ENCODE results near the gene CAMK2B.

DNA sequence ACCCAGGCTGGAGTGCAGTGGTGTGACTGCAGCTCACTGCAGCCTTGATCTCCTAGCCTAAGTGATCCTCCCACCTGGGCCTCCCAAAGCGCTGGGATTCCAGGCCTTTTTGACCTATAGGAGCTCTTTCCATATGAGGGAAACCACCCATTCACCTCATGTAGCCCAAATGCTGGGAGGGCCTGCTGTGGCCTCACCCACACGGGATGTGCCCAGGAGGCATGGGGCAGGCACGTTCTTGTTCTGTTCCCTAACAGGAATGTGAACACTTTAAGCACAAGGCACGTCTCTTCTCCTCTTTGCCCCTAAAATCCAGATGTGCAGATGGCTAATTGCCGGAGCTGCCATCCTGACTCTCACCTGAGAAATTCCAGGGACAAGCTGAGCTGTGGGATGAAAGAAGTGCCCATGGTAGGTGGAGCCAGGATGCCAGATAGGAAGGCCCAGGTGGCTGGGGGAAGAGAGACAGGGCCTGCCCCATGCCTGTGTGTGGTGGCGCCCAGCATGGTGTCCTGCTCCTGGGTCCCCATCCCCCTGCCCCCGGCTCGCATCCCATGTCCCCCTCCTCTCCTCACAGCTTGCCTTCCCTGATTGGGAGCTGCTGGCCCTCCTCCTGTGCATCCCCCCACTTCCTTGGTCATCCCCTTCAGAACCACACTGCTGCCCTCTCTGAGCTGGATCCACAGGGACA lies 17.3 kb downstream of the CAMK2B start:
- no peak for TF ChIP-seq CTCF (conservative IDR thresholded peaks at IDR 0.05; ENCODE audit: low read depth in 2 of 2)
- TF ChIP-seq POLR2AphosphoS5 (IDR thresholded peaks at IDR 0.05; ENCODE audit: low read depth), result no peak
- TF ChIP-seq EZH2phosphoT487 (IDR thresholded peaks at IDR 0.05; ENCODE audit: unreplicated experiment), result no peak
- TF ChIP-seq REST (IDR thresholded peaks at IDR 0.05; ENCODE audit: unreplicated experiment), result no peak
- TF ChIP-seq JUNB (IDR thresholded peaks at IDR 0.05; ENCODE audit: unreplicated experiment), result no peak
- TF ChIP-seq CREB1 (CRISPR knock-in tag; IDR thresholded peaks at IDR 0.05; ENCODE audit: low read depth), result no peak
- TF ChIP-seq, protein P1, sequence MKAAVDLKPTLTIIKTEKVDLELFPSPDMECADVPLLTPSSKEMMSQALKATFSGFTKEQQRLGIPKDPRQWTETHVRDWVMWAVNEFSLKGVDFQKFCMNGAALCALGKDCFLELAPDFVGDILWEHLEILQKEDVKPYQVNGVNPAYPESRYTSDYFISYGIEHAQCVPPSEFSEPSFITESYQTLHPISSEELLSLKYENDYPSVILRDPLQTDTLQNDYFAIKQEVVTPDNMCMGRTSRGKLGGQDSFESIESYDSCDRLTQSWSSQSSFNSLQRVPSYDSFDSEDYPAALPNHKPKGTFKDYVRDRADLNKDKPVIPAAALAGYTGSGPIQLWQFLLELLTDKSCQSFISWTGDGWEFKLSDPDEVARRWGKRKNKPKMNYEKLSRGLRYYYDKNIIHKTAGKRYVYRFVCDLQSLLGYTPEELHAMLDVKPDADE (IDR thresholded peaks at IDR 0.05), result no peak
- no peak for TF ChIP-seq EZH2 (IDR thresholded peaks at IDR 0.05; ENCODE audit: low read depth, unreplicated experiment)
- TF ChIP-seq STAT1 (IDR thresholded peaks at IDR 0.05; ENCODE audit: unreplicated experiment), result no peak
- TF ChIP-seq NANOG (IDR thresholded peaks at IDR 0.05; ENCODE audit: borderline replicate concordance), result no peak
- TF ChIP-seq ZNF331 (CRISPR knock-in tag; IDR thresholded peaks at IDR 0.05; ENCODE audit: low read depth), result no peak
- TF ChIP-seq ZNF114 (CRISPR knock-in tag; IDR thresholded peaks at IDR 0.05), result no peak
- TF ChIP-seq, protein P2, sequence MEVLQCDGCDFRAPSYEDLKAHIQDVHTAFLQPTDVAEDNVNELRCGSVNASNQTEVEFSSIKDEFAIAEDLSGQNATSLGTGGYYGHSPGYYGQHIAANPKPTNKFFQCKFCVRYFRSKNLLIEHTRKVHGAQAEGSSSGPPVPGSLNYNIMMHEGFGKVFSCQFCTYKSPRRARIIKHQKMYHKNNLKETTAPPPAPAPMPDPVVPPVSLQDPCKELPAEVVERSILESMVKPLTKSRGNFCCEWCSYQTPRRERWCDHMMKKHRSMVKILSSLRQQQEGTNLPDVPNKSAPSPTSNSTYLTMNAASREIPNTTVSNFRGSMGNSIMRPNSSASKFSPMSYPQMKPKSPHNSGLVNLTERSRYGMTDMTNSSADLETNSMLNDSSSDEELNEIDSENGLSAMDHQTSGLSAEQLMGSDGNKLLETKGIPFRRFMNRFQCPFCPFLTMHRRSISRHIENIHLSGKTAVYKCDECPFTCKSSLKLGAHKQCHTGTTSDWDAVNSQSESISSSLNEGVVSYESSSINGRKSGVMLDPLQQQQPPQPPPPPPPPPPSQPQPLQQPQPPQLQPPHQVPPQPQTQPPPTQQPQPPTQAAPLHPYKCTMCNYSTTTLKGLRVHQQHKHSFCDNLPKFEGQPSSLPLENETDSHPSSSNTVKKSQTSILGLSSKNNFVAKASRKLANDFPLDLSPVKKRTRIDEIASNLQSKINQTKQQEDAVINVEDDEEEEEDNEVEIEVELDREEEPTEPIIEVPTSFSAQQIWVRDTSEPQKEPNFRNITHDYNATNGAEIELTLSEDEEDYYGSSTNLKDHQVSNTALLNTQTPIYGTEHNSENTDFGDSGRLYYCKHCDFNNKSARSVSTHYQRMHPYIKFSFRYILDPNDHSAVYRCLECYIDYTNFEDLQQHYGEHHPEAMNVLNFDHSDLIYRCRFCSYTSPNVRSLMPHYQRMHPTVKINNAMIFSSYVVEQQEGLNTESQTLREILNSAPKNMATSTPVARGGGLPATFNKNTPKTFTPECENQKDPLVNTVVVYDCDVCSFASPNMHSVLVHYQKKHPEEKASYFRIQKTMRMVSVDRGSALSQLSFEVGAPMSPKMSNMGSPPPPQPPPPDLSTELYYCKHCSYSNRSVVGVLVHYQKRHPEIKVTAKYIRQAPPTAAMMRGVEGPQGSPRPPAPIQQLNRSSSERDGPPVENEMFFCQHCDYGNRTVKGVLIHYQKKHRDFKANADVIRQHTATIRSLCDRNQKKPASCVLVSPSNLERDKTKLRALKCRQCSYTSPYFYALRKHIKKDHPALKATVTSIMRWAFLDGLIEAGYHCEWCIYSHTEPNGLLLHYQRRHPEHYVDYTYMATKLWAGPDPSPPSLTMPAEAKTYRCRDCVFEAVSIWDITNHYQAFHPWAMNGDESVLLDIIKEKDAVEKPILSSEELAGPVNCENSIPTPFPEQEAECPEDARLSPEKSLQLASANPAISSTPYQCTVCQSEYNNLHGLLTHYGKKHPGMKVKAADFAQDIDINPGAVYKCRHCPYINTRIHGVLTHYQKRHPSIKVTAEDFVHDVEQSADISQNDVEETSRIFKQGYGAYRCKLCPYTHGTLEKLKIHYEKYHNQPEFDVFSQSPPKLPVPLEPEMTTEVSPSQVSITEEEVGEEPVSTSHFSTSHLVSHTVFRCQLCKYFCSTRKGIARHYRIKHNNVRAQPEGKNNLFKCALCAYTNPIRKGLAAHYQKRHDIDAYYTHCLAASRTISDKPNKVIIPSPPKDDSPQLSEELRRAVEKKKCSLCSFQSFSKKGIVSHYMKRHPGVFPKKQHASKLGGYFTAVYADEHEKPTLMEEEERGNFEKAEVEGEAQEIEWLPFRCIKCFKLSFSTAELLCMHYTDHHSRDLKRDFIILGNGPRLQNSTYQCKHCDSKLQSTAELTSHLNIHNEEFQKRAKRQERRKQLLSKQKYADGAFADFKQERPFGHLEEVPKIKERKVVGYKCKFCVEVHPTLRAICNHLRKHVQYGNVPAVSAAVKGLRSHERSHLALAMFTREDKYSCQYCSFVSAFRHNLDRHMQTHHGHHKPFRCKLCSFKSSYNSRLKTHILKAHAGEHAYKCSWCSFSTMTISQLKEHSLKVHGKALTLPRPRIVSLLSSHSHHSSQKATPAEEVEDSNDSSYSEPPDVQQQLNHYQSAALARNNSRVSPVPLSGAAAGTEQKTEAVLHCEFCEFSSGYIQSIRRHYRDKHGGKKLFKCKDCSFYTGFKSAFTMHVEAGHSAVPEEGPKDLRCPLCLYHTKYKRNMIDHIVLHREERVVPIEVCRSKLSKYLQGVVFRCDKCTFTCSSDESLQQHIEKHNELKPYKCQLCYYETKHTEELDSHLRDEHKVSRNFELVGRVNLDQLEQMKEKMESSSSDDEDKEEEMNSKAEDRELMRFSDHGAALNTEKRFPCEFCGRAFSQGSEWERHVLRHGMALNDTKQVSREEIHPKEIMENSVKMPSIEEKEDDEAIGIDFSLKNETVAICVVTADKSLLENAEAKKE (CRISPR knock-in tag; IDR thresholded peaks at IDR 0.05), result no peak

Measured in GM23338 (cell line).